Measurements from ENCODE around the gene FSIP2. TPM values are rescaled to one million over a fixed set of nuclear protein-coding genes. Genes with fewer than 3 reads are reported as not detected.

The FSIP2 gene
- total and polyA plus RNA-seq, 2 donors (not counting 3 experiments of a cell fraction or from before 2014, with no cell fraction given): 0.04 to 0.24 TPM

DNA sequence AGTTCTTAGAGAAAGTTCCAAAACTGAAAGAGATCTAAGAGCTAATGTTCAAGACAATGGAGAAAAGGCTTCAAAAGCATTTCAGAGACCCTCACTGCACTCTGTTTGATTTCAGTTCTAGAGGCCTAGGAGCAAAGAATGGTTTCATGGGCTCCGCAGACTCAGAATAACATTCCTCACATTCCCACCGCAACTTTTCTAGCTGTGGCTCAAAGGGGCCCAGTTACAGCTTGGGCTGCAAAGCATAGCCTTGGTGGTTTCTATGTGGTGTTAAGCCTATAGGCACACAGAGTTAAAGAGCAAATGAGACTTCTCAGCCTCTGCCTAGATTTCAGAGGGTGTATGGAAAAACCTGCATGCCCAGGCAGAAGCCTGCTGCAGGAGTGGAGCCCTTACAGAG lies 73.0 kb downstream of the FSIP2 start:
- no TSS peak for BruUV-seq (replicated peaks)
- H2AFZ ChIP-seq (ENCODE audit: low read depth, low read length): no peak overlapping the region
- no peak overlapping the region for H3K4me3 ChIP-seq (replicated peaks in 1 of 3; ENCODE audit: insufficient read depth in 1 of 3, low read depth in 1 of 3, low read length in 3 of 3)
- no peak overlapping the region for H3K9ac ChIP-seq (replicated peaks; ENCODE audit: extremely low read depth, insufficient read depth, low read length)
- H3K36me3 ChIP-seq (ENCODE audit: control insufficient read depth in 2 of 2, extremely low read depth in 1 of 2, insufficient read depth in 2 of 2, low read length in 2 of 2): no peaks in the 10 kb centered on the region
- no peaks in the 10 kb centered on the region for H3K79me2 ChIP-seq (ENCODE audit: control insufficient read depth, insufficient read depth, low read length)
- no peaks in the 10 kb centered on the region for H3K9me1 ChIP-seq (replicated peaks; ENCODE audit: control insufficient read depth, extremely low read depth, insufficient read depth, low read length)
- H3K4me2 ChIP-seq (ENCODE audit: insufficient read depth, low read length): no peak overlapping the region
- POLR2A ChIA-PET: no interaction called here
- no peaks in the 10 kb centered on the region for H3K4me1 ChIP-seq (ENCODE audit: control insufficient read depth, extremely low read depth, insufficient read depth, low read length)
- no peak for DNase-seq (ENCODE audit: low read depth, low spot score)
- CTCF ChIA-PET: no interaction called here
- dilution Hi-C loops (cut with MboI; ENCODE audit: extremely low pct_ligation_motif_present, low sequenced_read_pairs): no loop called here
- H3K27me3 ChIP-seq (ENCODE audit: control insufficient read depth in 2 of 2, insufficient read depth in 2 of 2, low read length in 2 of 2): no peaks in the 10 kb centered on the region
- H3K27ac ChIP-seq (ENCODE audit: insufficient read depth, low read depth, low read length): no peak overlapping the region
- no peaks in the 10 kb centered on the region for H3K9me3 ChIP-seq (replicated peaks; ENCODE audit: control insufficient read depth, insufficient read depth, low read length)
- H4K20me1 ChIP-seq (replicated peaks; ENCODE audit: control insufficient read depth, extremely low read depth, insufficient read depth, low read length): no peaks in the 10 kb centered on the region
- intact Hi-C loops (cut with micrococcal nuclease): no loop called here
- TF ChIP-seq JUN (IDR thresholded peaks at IDR 0.05; ENCODE audit: borderline replicate concordance, insufficient read depth, insufficient read length, low read depth) (no peak), POLR2A (IDR thresholded peaks at IDR 0.05; ENCODE audit: low read depth, low read length) (no peak), POLR2AphosphoS5 (IDR thresholded peaks at IDR 0.05; ENCODE audit: insufficient read depth, low read depth, low read length) (no peak), MYC (IDR thresholded peaks at IDR 0.05; ENCODE audit: low read depth, low read length) (no peak), FOS (IDR thresholded peaks at IDR 0.05; ENCODE audit: borderline replicate concordance, insufficient read depth, low read length) (no peak), GATA2 (IDR thresholded peaks at IDR 0.05; ENCODE audit: insufficient read depth, insufficient read length, low read depth, low read length) (no peak), EZH2 (IDR thresholded peaks at IDR 0.05; ENCODE audit: borderline replicate concordance, low read depth, low read length, severe bottlenecking) (no peak)
- TF ChIP-seq, protein P1, sequence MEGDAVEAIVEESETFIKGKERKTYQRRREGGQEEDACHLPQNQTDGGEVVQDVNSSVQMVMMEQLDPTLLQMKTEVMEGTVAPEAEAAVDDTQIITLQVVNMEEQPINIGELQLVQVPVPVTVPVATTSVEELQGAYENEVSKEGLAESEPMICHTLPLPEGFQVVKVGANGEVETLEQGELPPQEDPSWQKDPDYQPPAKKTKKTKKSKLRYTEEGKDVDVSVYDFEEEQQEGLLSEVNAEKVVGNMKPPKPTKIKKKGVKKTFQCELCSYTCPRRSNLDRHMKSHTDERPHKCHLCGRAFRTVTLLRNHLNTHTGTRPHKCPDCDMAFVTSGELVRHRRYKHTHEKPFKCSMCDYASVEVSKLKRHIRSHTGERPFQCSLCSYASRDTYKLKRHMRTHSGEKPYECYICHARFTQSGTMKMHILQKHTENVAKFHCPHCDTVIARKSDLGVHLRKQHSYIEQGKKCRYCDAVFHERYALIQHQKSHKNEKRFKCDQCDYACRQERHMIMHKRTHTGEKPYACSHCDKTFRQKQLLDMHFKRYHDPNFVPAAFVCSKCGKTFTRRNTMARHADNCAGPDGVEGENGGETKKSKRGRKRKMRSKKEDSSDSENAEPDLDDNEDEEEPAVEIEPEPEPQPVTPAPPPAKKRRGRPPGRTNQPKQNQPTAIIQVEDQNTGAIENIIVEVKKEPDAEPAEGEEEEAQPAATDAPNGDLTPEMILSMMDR (IDR thresholded peaks at IDR 0.05; ENCODE audit: extremely low read depth in 1 of 2, insufficient read depth in 1 of 2, low read depth in 1 of 2, low read length in 2 of 2): no peak
- TF ChIP-seq, protein P2, sequence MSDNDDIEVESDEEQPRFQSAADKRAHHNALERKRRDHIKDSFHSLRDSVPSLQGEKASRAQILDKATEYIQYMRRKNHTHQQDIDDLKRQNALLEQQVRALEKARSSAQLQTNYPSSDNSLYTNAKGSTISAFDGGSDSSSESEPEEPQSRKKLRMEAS (IDR thresholded peaks at IDR 0.05; ENCODE audit: insufficient read depth, insufficient read length): no peak
- no peak for FAIRE-seq

All from endothelial cell of umbilical vein (primary cell).